PC-9 (cell line): ENCODE measurements around the gene NDST4. TPM values are rescaled to one million over a fixed set of nuclear protein-coding genes. Genes with fewer than 3 reads are reported as not detected.

Experiments used
- BruUV-seq: library from RNA; stranded (reverse); fragments of 400-500 nt; replicated peaks from 2 replicates; lab custom pipeline; 2021; lab: Mats Ljungman, UMichigan
- CTCF ChIA-PET: fragments of 300-600 bp; sonication (Branson Sonifier 250); formaldehyde crosslinking; loops from one replicate; lab custom pipeline; 2022; ENCODE audit warnings: antibody characterized with exemption; lab: Charles Lee
- POLR2A ChIA-PET: fragments of 300-600 bp; sonication (Branson Sonifier 250); formaldehyde crosslinking; loops from one replicate; lab custom pipeline; 2022; ENCODE audit warnings: antibody characterized with exemption; ENCODE audit not compliant: unreplicated experiment; lab: Charles Lee
- DNase-seq, 2 experiments: peaks; one replicate each; pipeline versions ENCODE4 v3.0.0 to v3.0.0-alpha.2; 2015 to 2022; ENCODE audit warnings: mixed read lengths in 1 of 2
- H2AFZ ChIP-seq: fragments of 200-600 bp; sonication (generic); 2 replicates; pipeline ENCODE4 v1.8.1; 2017; ENCODE audit warnings: antibody characterized with exemption
- H3F3A ChIP-seq: fragments of 200-600 bp; sonication (generic); 2 replicates; pipeline ENCODE4 v1.8.1; 2017; ENCODE audit warnings: antibody characterized with exemption, mild to moderate bottlenecking, low read depth; ENCODE audit not compliant: insufficient read depth
- H3K27ac ChIP-seq: fragments of 200-600 bp; sonication (generic); 2 replicates; pipeline ENCODE4 v1.6.1; 2016; ENCODE audit warnings: mixed run types
- H3K27me3 ChIP-seq: fragments of 200-600 bp; sonication (generic); 2 replicates; pipeline ENCODE4 v1.6.1; 2016; ENCODE audit warnings: low read depth, mixed run types; ENCODE audit not compliant: insufficient read depth
- H3K36me3 ChIP-seq: fragments of 200-600 bp; sonication (generic); 2 replicates; pipeline ENCODE4 v1.6.1; 2016; ENCODE audit warnings: low read depth, mixed run types
- H3K4me1 ChIP-seq: fragments of 200-600 bp; sonication (generic); replicated peaks from 2 replicates; pipeline ENCODE4 v1.6.1; 2016; ENCODE audit warnings: mixed run types; ENCODE audit not compliant: insufficient read depth
- H3K4me2 ChIP-seq: fragments of 200-600 bp; sonication (generic); 2 replicates; pipeline ENCODE4 v1.6.1; 2017; ENCODE audit warnings: mixed run types
- H3K4me3 ChIP-seq: fragments of 200-600 bp; sonication (generic); 2 replicates; pipeline ENCODE4 v1.6.1; 2016; ENCODE audit warnings: mixed run types
- H3K79me2 ChIP-seq: fragments of 200-600 bp; sonication (generic); 2 replicates; pipeline ENCODE4 v1.6.1; 2017; ENCODE audit warnings: low read depth, mixed run types
- H3K9me2 ChIP-seq: fragments of 200-600 bp; sonication (generic); 2 replicates; pipeline ENCODE4 v1.8.1; 2017; ENCODE audit warnings: mild to moderate bottlenecking; ENCODE audit not compliant: insufficient read depth
- H3K9me3 ChIP-seq: fragments of 200-600 bp; sonication (generic); 2 replicates; pipeline ENCODE4 v1.8.1; 2016; ENCODE audit warnings: low read depth; ENCODE audit not compliant: insufficient read depth
- H4K20me1 ChIP-seq: fragments of 200-600 bp; sonication (generic); 2 replicates; pipeline ENCODE4 v1.8.1; 2017; ENCODE audit not compliant: insufficient read depth
- EZH2 ChIP-seq: fragments of 200-600 bp; sonication (generic); IDR thresholded peaks from 2 replicates; pipeline ENCODE4 v1.8.0; 2017; ENCODE audit warnings: antibody characterized with exemption, low read depth
- intact Hi-C: fragments of 100-400 bp; cut with micrococcal nuclease; formaldehyde crosslinking; loops from one replicate; pipeline ENCODE4 v1.10.0; 2022; ENCODE audit not compliant: unreplicated experiment
- total RNA-seq: library from RNA; stranded (reverse); gene quantifications from 2 replicates; pipeline ENCODE4 v1.2.3, GENCODE V29; 2021
- TF ChIP-seq, protein P1 (sequence below): fragments of 200-600 bp; sonication (generic); conservative IDR thresholded peaks from 2 replicates; pipeline ENCODE4 v1.6.1; 2017; ENCODE audit warnings: mixed run types, antibody characterized with exemption, mild to moderate bottlenecking, moderate library complexity

The NDST4 gene
- total RNA-seq, 1 experiment from 2014 or later: not detected

GRCh38 chr4:114811564-114812301 lies 301.7 kb downstream of the NDST4 start:
- CTCF ChIA-PET: no interaction called here
- intact Hi-C loops: no loop called here

DNA sequence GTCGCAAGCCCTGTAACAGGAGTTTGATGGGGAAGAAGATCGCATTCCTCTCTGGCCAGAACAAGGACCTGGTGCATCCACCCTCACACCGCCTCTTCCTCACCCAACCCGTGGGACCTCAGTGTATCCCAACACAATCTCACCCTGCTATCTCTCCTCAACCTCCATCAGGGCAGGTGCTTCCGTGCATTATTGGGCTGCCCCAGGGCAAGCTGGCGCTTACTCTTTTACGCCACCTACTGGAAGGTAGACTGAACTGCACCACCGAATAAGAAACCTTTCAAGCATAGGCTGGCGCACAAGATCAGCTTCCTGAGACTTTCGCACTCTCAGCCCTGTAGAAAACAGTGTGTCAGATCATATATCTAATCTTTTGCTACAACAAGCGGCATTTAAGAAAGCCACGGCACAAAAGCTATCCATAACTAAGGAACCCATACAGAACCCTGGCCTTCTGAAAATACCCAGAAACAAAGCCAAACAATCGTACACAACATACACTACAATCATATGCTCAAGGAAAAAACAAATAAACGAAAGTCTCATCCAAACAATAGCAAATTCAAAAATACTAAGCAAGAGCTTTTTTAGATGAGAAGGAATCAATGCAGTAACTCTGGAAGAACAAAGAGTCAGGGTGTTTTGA lies 305.5 kb downstream of the NDST4 start:
- no peak for TF ChIP-seq EZH2
- TF ChIP-seq, protein P1, sequence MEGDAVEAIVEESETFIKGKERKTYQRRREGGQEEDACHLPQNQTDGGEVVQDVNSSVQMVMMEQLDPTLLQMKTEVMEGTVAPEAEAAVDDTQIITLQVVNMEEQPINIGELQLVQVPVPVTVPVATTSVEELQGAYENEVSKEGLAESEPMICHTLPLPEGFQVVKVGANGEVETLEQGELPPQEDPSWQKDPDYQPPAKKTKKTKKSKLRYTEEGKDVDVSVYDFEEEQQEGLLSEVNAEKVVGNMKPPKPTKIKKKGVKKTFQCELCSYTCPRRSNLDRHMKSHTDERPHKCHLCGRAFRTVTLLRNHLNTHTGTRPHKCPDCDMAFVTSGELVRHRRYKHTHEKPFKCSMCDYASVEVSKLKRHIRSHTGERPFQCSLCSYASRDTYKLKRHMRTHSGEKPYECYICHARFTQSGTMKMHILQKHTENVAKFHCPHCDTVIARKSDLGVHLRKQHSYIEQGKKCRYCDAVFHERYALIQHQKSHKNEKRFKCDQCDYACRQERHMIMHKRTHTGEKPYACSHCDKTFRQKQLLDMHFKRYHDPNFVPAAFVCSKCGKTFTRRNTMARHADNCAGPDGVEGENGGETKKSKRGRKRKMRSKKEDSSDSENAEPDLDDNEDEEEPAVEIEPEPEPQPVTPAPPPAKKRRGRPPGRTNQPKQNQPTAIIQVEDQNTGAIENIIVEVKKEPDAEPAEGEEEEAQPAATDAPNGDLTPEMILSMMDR: peak; percentile 74
- POLR2A ChIA-PET: no interaction called here
- intact Hi-C loops: no loop called here

More at GRCh38 chr4:114811564-114812301, 301.7 kb downstream of the NDST4 start:
- Histone ChIP-seq H3K9me3 (no peaks in the 10 kb centered on the region), H3K4me2 (no peak overlapping the region), H3K27ac (no peak overlapping the region), H3K4me1 (no peaks in the 10 kb centered on the region), H3K79me2 (no peaks in the 10 kb centered on the region), H3K9me2 (no peaks in the 10 kb centered on the region), H3K27me3 (no peaks in the 10 kb centered on the region), H4K20me1 (no peaks in the 10 kb centered on the region), H2AFZ (no peak overlapping the region), H3F3A (no peaks in the 10 kb centered on the region), H3K4me3 (no peak overlapping the region), H3K36me3 (no peaks in the 10 kb centered on the region)
- POLR2A ChIA-PET: no interaction called here
- DNase-seq: no peak
- no peak for TF ChIP-seq EZH2
- TF ChIP-seq, protein P1: no peak
- BruUV-seq: no TSS peak

DNA sequence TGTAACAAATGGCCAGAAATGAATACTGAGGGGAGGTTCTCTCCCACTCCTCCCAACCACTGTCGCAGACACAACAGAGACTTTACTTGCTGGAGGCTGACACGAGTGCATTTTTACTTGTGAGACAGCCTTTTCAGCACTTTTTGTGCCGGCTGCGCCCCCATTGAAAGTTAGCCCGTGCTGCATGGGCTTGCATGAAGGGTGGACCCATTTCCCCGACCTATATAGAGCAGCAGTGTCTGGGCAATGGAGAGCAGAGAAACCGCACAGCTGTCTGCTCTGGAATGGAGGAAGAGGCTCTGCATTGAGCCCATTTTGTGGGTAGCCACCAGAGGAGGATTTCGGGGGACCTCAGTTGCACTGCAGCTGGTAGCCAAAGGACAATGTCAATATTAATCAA lies 306.1 kb downstream of the NDST4 start:
- no peak overlapping the region for H2AFZ ChIP-seq
- ChIA-PET POLR2A (no interaction called here), CTCF (no interaction called here)
- no peaks in the 10 kb centered on the region for H4K20me1 ChIP-seq
- no peak overlapping the region for H3K27ac ChIP-seq
- BruUV-seq: no TSS peak
- no peak overlapping the region for H3K4me2 ChIP-seq
- intact Hi-C loops: no loop called here
- H3K4me3 ChIP-seq: no peak overlapping the region
- no peak for DNase-seq
- no peaks in the 10 kb centered on the region for H3K4me1 ChIP-seq
- H3K9me2 ChIP-seq: no peaks in the 10 kb centered on the region
- H3K9me3 ChIP-seq: no peaks in the 10 kb centered on the region
- no peaks in the 10 kb centered on the region for H3K27me3 ChIP-seq
- H3K36me3 ChIP-seq: no peaks in the 10 kb centered on the region
- no peaks in the 10 kb centered on the region for H3F3A ChIP-seq
- no peak for TF ChIP-seq EZH2
- TF ChIP-seq, protein P1: no peak
- H3K79me2 ChIP-seq: no peaks in the 10 kb centered on the region

More for the DNA sequence above, 305.5 kb downstream of the NDST4 start:
- DNase-seq: no peak
- no peaks in the 10 kb centered on the region for H3K36me3 ChIP-seq
- no peaks in the 10 kb centered on the region for H3K4me1 ChIP-seq
- H3F3A ChIP-seq: no peaks in the 10 kb centered on the region
- no peak overlapping the region for H2AFZ ChIP-seq
- CTCF ChIA-PET: no interaction called here
- H3K27me3 ChIP-seq: no peaks in the 10 kb centered on the region
- no TSS peak for BruUV-seq
- no peaks in the 10 kb centered on the region for H4K20me1 ChIP-seq
- H3K79me2 ChIP-seq: no peaks in the 10 kb centered on the region
- H3K9me3 ChIP-seq: no peaks in the 10 kb centered on the region
- no peaks in the 10 kb centered on the region for H3K9me2 ChIP-seq
- H3K27ac ChIP-seq: no peak overlapping the region
- H3K4me2 ChIP-seq: no peak overlapping the region
- no peak overlapping the region for H3K4me3 ChIP-seq
